Thymus (tissue), 11 donors: ENCODE data around the gene KIF26A. TPM values are rescaled to one million over a fixed set of nuclear protein-coding genes. Genes with fewer than 3 reads are reported as not detected.

Experiments
- DNase-seq, 9 donors: peaks; one replicate each; pipeline ENCODE4 v3.0.0-alpha.2; 2013; ENCODE audit warnings: low spot score in 9 of 9, low read depth in 6 of 9, missing footprints in 1 of 9
- H3K27ac ChIP-seq, 2 donors: one replicate each; pipeline ENCODE4 v1.5.1; 2013; ENCODE audit warnings: control low read depth in 1 of 2, low read depth in 1 of 2, low read length in 1 of 2, mild to moderate bottlenecking in 1 of 2, moderate library complexity in 1 of 2
- H3K27me3 ChIP-seq, 2 donors: one replicate each; pipeline ENCODE4 v1.5.1; 2013; ENCODE audit warnings: low read length in 1 of 2; ENCODE audit not compliant: control insufficient read depth in 2 of 2, insufficient read depth in 1 of 2
- H3K36me3 ChIP-seq, 2 donors: one replicate each; pipeline ENCODE4 v1.5.1; 2013; ENCODE audit warnings: low read length in 1 of 2, mild to moderate bottlenecking in 1 of 2, moderate library complexity in 1 of 2; ENCODE audit not compliant: control insufficient read depth in 2 of 2, insufficient read depth in 2 of 2
- H3K4me1 ChIP-seq, 2 donors: one replicate each; pipeline ENCODE4 v1.5.1; 2013; ENCODE audit warnings: low read length in 2 of 2; ENCODE audit not compliant: control insufficient read depth in 2 of 2, insufficient read depth in 2 of 2
- H3K4me3 ChIP-seq, 2 donors: one replicate each; pipeline ENCODE4 v1.5.1; 2013; ENCODE audit warnings: low read length in 2 of 2, control low read depth in 1 of 2, mild to moderate bottlenecking in 1 of 2
- H3K9me3 ChIP-seq, 2 donors: one replicate each; pipeline ENCODE4 v1.5.1; 2013; ENCODE audit warnings: low read length in 1 of 2, mild to moderate bottlenecking in 1 of 2; ENCODE audit not compliant: control insufficient read depth in 2 of 2, insufficient read depth in 1 of 2
- WGBS: extraction: QIAGEN DNeasy Blood & Tissue Kit; methylation state at CpG from one replicate; pipeline ENCODE4 v1.1.7; 2013; 5-methylcytosine and 5-hydroxymethylcytosine counted together
- polyA plus RNA-seq: library from polyadenylated mRNA; stranded (reverse); fragments of 200-250 nt; gene quantifications from one replicate; pipeline ENCODE4 v1.2.3, GENCODE V29; 2013
- total RNA-seq: library from RNA; stranded (reverse); fragments of 120-200 nt; gene quantifications from one replicate; pipeline ENCODE4 v1.2.4, GENCODE V29; 2013
- donor health status: healthy.

KIF26A gene
- total and polyA plus RNA-seq, 2 donors = 1.7 TPM

DNA sequence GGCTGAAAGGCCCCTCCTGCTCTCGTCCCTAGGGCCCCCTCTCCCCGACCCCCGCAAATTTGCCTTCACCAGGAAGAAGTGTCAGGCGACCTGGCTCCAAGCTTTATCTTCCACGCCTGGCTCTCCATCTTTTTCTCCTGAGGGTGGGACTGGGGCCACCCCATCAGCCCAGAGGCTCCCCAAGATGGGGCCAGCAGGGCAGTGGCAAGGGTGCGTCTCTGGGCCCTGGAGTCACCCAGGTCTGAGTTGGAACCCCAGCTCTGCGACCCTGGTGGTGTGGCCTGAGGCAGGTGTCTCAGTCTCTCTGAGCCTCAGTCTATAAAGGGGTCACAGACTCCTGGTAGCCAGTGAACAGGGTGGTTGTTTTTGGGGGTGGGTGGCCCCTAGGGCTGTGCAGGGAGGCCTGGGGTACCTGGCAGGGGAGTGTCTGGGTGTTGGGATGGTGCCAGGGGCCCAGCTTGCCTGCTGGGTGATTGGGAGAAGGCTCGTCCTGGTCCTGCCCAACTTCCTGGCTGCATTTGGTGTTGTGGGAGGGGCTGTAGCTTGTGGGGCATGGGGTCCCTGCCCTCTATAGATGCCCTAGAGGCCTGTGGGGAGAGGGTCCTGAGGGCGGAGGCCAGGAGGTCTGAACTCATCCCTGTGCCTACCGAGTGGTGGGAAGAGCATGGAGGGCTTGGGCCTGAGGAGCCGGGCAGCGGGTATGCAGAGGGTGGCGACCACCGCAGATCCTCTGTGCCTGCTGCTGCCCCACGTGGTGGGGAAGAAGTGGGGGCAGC, 7.6 kb downstream of the KIF26A start:
- Histone ChIP-seq H3K27ac (no peak overlapping the region), H3K9me3 (no peaks in the 10 kb centered on the region), H3K4me3 (no peak overlapping the region), H3K4me1 (no peaks in the 10 kb centered on the region), H3K36me3 (no peaks in the 10 kb centered on the region), H3K27me3 (peaks cover under 1 to 3% of the 10 kb centered on the region in 2 donors)
- DNase-seq = no peak
- WGBS = 87% methylated on average over 15 of the region's 15 CpGs

DNA sequence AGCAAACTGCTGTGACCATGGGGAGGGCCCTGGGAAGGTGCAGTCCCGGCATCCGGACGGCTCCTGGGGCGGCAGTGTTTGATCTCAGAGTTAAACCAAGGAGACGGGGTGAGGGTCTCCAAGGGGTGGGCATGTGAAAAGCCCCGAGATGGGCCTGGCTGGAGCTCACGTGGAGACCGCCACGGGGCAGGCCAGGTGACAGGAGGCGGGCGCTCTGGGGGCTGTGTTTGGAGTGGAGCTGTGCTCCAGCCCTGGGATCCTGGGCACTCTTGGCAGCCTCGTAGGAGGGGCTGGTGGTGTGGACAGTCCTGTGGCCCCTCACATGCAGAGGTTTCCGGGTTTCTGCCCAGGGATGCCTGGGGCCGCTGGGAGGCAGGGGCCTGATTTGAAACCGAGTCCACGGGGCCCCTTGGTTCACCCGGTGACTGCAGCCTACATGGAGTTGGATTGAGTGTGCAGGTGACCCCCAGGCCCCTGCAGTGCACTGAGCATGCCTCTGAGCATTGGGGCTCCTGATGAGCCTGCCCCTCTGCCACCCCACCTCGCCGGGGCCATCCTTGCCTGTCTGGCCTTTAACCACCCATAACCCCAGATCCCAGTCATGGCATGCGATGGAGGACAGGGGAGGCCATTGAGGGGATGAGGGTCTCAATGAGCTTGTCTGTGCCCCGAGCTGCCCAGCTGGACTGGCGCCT, 8.4 kb downstream of the KIF26A start:
- no peaks in the 10 kb centered on the region for H3K9me3 ChIP-seq
- no peak overlapping the region for H3K4me3 ChIP-seq
- peaks cover 0 to 3% of the 10 kb centered on the region in 2 donors for H3K27me3 ChIP-seq
- no peak for DNase-seq
- H3K36me3 ChIP-seq = no peaks in the 10 kb centered on the region
- H3K4me1 ChIP-seq = no peaks in the 10 kb centered on the region
- 95% methylated on average over 22 of the region's 22 CpGs for WGBS
- no peak overlapping the region for H3K27ac ChIP-seq

DNA sequence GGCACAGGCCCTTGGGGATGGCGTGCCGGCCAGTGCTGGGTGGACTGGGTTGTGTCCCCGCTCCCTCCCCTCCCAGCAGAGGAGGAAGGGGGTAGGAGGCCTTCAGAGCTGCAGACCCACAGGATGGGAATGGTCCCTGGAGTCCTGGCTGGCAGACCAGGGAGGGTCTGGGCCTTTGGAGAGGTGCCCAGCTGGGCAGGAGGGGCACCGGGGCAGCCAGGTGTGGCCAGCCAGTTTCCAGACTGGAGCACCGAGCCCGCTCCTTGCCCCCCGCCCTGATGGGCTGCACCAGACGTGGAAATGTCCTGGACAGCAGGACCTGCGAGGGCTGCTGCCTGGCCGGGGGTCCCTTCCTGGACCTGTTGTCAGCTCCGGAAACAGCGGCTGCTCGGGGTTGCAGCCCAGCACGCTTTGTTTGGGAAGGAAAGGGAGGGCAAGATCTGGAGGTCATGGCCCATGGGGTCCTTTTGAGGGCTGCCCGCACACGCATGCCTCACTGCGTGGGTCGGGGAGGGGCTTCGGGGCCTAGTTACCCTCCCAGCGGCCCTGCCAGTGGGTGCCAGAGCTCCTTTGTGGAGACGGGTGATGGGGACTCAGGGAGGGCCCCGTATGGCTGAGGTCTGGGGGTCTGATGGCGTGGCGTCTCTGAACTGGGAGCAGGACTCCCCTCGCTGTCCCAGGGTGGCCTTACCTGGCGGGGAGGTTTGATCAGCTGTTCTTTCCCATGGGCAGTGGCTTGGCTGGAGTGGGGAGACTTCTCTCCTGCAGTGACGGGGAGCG, 9.1 kb downstream of the KIF26A start:
- no peak overlapping the region for H3K27ac ChIP-seq
- no peaks in the 10 kb centered on the region for H3K36me3 ChIP-seq
- H3K27me3 ChIP-seq = peaks cover 0 to 3% of the 10 kb centered on the region in 2 donors
- no peaks in the 10 kb centered on the region for H3K4me1 ChIP-seq
- WGBS = 95% methylated on average over 28 of the region's 28 CpGs
- H3K9me3 ChIP-seq = no peaks in the 10 kb centered on the region
- H3K4me3 ChIP-seq = no peak overlapping the region
- no peak for DNase-seq

DNA sequence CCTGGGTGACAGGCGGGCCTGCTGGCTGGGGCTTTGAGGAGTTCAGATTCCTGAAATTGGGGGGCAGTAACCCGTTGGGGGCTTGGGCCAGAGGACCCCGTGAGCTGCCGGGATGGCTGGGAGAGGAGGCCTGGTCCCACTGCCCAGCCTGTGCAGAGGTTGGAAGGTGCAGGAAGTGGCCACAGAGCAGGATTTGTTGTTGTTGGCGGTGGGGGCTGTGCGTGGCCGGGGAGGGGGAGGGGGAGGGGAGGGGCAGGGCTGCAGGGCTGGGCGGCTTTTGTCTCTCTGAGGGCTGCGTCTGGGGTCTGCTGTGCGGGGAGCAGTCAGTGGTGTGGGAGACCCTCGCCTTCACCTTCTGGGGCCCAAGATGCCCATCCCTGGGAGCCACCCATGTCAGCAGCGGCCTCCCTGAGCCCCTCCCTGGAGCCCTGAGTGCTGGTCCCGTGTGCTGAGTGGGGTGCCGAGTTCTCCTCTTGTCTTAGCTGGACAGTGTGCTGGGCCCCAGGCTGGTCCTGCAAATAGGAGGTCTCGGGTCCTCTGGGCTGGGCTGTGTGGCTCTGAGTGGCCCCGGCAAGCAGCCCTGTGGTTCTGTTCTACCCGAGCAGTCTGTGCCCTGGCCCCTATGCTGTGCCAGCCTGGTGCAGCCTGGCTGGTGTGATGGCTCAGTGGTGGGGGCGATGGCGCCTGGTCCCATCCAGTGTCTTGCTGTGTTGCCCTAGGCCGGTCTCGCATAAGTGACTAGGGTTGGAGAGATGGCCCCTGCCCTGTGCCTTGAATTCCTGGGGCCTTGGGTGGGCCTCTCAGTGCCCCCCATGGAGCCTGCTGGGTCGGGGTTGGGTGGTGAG, 10.3 kb downstream of the KIF26A start:
- Histone ChIP-seq H3K36me3 (no peaks in the 10 kb centered on the region), H3K9me3 (no peaks in the 10 kb centered on the region), H3K27me3 (peaks cover 0 to 3% of the 10 kb centered on the region in 2 donors), H3K27ac (no peak overlapping the region), H3K4me3 (no peak overlapping the region), H3K4me1 (no peaks in the 10 kb centered on the region)
- no peak for DNase-seq
- 92% methylated on average over 22 of the region's 22 CpGs for WGBS

DNA sequence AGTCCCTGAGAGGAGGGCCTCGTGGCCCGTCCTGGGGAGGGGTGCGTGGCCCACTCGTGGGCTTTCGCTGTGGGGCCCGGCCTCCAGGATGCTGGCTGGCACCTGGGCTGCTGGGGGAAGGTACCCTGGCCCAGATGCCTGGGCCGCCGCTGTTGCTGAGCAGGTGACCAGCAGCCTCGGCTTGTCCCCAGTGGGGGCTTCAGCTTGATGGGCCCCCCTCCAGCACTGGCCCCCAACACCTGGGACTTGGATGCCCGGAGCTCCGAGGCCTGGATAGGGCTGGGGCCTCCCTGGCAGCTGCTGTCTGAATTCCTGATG, 10.8 kb downstream of the KIF26A start:
- 94% methylated on average over 11 of the region's 11 CpGs for WGBS
- Histone ChIP-seq H3K9me3 (no peaks in the 10 kb centered on the region), H3K4me1 (no peaks in the 10 kb centered on the region), H3K4me3 (no peak overlapping the region), H3K36me3 (no peaks in the 10 kb centered on the region), H3K27ac (no peak overlapping the region), H3K27me3 (peaks cover 0 to 3% of the 10 kb centered on the region in 2 donors)
- DNase-seq = no peak

DNA sequence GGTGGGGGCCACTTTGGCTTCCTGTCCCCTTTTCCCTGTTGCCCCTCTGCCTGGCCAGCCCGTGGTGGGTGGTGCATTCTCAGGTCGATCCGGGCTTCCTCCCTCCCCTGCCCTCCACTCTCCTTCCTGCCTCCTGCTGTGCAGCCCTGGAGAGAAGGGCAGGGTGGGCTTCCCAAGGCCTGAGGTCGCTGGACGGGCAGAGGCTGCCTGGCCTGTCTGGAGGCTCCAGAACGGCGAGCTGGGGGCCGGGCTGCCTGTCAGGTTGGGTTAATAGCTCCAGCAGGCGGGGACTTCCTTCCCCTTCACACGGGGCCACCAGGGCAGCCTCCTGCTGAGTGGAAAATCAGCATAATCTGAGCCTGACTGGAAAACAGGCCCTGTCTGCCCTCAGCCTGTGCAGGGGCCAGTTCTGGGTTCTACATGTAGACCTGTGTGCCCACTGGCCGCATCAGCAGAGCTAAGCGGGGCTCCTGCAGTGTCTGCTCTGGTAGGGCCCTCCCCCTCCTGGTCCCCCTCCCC, 11.3 kb downstream of the KIF26A start:
- peaks cover 0 to 3% of the 10 kb centered on the region in 2 donors for H3K27me3 ChIP-seq
- H3K27ac ChIP-seq = peak overlapping the region in 1 of 2 donors; percentile 12
- DNase-seq = no peak
- 22% methylated on average over 12 of the region's 12 CpGs for WGBS
- H3K36me3 ChIP-seq = no peaks in the 10 kb centered on the region
- H3K4me1 ChIP-seq = no peaks in the 10 kb centered on the region
- no peaks in the 10 kb centered on the region for H3K9me3 ChIP-seq
- no peak overlapping the region for H3K4me3 ChIP-seq

DNA sequence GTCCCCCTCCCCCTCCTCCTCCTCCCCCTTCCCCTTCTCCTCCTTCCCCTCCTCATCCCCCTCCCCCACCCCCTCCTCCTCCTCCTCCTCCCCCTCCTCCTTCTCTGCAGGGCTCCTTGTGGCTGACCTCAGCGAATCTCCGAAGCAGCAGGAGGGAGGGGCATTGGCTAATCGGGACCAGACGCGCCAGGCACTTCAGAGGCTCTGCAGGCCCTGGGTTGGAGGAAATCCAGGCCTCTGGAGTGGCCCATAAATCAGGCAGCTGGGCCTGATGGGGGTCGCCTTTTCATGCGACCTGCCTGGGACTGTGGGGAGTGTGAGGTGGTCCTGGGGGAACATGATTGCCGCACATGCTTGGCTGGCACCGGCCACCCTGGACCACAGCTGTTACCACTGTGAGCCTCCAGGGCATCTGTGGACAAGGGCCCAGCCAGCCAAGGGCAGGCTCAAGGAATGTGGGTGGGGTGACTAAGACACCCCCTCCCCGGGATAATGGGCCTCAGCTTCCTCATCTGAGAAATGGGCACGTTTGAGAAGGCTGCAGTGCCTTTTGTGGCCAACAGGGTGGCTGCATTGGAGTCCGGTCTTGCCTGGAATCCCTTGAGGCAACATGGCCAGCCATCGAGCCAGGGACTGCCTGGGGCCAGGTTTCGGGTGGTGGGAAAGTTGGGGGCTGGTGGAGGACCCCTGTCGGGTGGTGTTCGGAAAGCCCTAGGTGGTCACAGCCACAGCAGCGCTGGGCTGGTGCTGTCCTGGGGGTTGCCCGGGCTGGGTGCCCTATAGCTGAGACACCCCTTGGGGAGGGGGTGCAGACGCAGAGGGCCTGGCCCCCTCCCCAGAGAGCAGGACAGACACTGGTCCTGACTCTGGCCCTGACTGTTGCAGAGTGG, 12.0 kb downstream of the KIF26A start:
- H3K4me3 ChIP-seq = no peak overlapping the region
- DNase-seq = no peak
- no peaks in the 10 kb centered on the region for H3K36me3 ChIP-seq
- no peaks in the 10 kb centered on the region for H3K9me3 ChIP-seq
- no peaks in the 10 kb centered on the region for H3K4me1 ChIP-seq
- H3K27me3 ChIP-seq = peaks cover 0 to 3% of the 10 kb centered on the region in 2 donors
- 48% methylated on average over 19 of the region's 19 CpGs for WGBS
- no peak overlapping the region for H3K27ac ChIP-seq

DNA sequence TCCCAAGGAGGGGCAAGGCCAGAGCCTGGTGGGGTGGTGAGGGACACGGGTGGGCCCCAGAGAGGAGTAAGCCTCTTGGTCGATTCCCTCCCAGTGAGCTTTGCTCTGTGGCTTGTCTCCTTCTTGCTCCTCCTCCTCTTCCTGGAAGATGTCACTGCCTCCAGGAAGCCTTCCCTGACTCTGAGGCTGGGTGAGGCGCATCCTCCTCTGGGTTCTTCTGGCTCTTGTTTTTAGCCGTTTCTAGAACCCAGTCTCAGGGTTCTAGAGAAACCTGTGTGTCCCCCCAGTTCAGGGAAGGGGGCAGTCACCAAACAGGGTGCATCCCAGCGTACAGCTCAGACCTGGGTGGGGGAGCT, 12.6 kb downstream of the KIF26A start:
- Histone ChIP-seq H3K4me1 (no peaks in the 10 kb centered on the region), H3K27me3 (peaks cover 0 to 3% of the 10 kb centered on the region in 2 donors), H3K4me3 (no peak overlapping the region), H3K27ac (no peak overlapping the region), H3K9me3 (no peaks in the 10 kb centered on the region), H3K36me3 (no peaks in the 10 kb centered on the region)
- 87% methylated on average over 5 of the region's 5 CpGs for WGBS
- DNase-seq = no peak
